Measurements from ENCODE around the gene KDM4B.

The KDM4B gene

GRCh38 chr19:5127717-5128116 lies 158.8 kb downstream of the KDM4B start:
- DNase-seq, result no peak

GRCh38 chr19:5128251-5128935 lies 159.5 kb downstream of the KDM4B start:
- DNase-seq, result no peak

- DNase-seq, result no peak
These were observed 160.1 kb downstream of the KDM4B start for GRCh38 chr19:5128936-5129389.

GRCh38 chr19:5129691-5130090 lies 160.8 kb downstream of the KDM4B start:
- DNase-seq, result no peak

GRCh38 chr19:5130371-5131030 lies 161.6 kb downstream of the KDM4B start:
- no peak for DNase-seq

GRCh38 chr19:5131031-5131505 lies 162.2 kb downstream of the KDM4B start:
- DNase-seq, result no peak

GRCh38 chr19:5131506-5132205 lies 162.7 kb downstream of the KDM4B start:
- no peak for DNase-seq

- DNase-seq, result no peak
These were observed 163.3 kb downstream of the KDM4B start for GRCh38 chr19:5132206-5132560.

- no peak for DNase-seq
These were observed 164.1 kb downstream of the KDM4B start for GRCh38 chr19:5132698-5133651.

- no peak for DNase-seq
These were observed 165.2 kb downstream of the KDM4B start for GRCh38 chr19:5133986-5134595.

GRCh38 chr19:5134691-5135090 lies 165.8 kb downstream of the KDM4B start:
- no peak for DNase-seq

GRCh38 chr19:5136073-5136855 lies 167.4 kb downstream of the KDM4B start:
- DNase-seq, result no peak

GRCh38 chr19:5137114-5137513 lies 168.2 kb downstream of the KDM4B start:
- DNase-seq, result no peak

- no peak for DNase-seq
These were observed 168.7 kb downstream of the KDM4B start for GRCh38 chr19:5137571-5138124.

GRCh38 chr19:5138606-5139582 lies 170.0 kb downstream of the KDM4B start:
- no peak for DNase-seq

GRCh38 chr19:5139583-5140325 lies 170.8 kb downstream of the KDM4B start:
- DNase-seq, result no peak

- no peak for DNase-seq
These were observed 172.4 kb downstream of the KDM4B start for GRCh38 chr19:5141129-5141849.

Measured in NCI-H524 (cell line).